Mucosa of descending colon (tissue), 3 donors: ENCODE data around the gene DNAJA4. TPM values are rescaled to one million over a fixed set of nuclear protein-coding genes. Genes with fewer than 3 reads are reported as not detected.

Source experiments
- ATAC-seq: fragments of 200-7000 bp; cut with Tn5 transposase; one replicate; pipeline ENCODE4 v1.9.1; 2020; ENCODE audit warnings: mild to moderate bottlenecking, moderate library complexity
- DNase-seq, 3 donors: peaks; one replicate each; pipeline ENCODE4 v3.0.0-alpha.2; 2020
- H3K36me3 ChIP-seq: fragments of 200-600 bp; one replicate; pipeline ENCODE4 v1.8.0; 2021; ENCODE audit warnings: low read depth, mild to moderate bottlenecking
- H3K4me1 ChIP-seq: fragments of 200-600 bp; one replicate; pipeline ENCODE4 v1.8.0; 2021; ENCODE audit warnings: low read depth, mild to moderate bottlenecking
- H3K4me3 ChIP-seq: fragments of 200-600 bp; one replicate; pipeline ENCODE4 v1.8.0; 2021; ENCODE audit warnings: mild to moderate bottlenecking
- H3K9me3 ChIP-seq: fragments of 200-600 bp; one replicate; pipeline ENCODE4 v1.8.0; 2021; ENCODE audit warnings: mild to moderate bottlenecking
- CTCF ChIP-seq: fragments of 200-600 bp; IDR thresholded peaks from one replicate; pipeline ENCODE4 v1.8.0; 2022; ENCODE audit warnings: antibody characterized with exemption, mild to moderate bottlenecking
- intact Hi-C, 2 donors: fragments of 100-400 bp; cut with DNase I in 1 of 2; cut with micrococcal nuclease in 1 of 2; formaldehyde crosslinking; loops; one replicate each; pipeline versions ENCODE4 v1.11.0 to v1.11.1; 2022; cut with DNase I, micrococcal nuclease
- total RNA-seq, 3 donors: library from RNA; stranded (reverse); fragmentation: NEBNext Ultra II Directional in 2 of 3; extraction: Animal tissue kit (Norgen Biotek cat#: 25700) in 2 of 3; gene quantifications; one replicate each; pipeline versions ENCODE4 v1.2.1 to v1.2.4, GENCODE V29; 2021 to 2023
- donor health status: DM: no; HTN: no; CAD: no; lungs with moderate emphysema.
- donor health status: DM: no; HTN: no; CAD: no.
- donor health status: DM: no; HTN: yes; CAD: no.

The DNAJA4 gene
- total RNA-seq, 3 donors from 2014 or later: 33.8 to 52.8 (median 43.5) TPM

GRCh38 chr15:78282324-78282723, 18.0 kb downstream of the DNAJA4 start:
- Histone ChIP-seq H3K9me3 (no peaks in the 10 kb centered on the region), H3K36me3 (no peaks in the 10 kb centered on the region), H3K4me3 (no peak overlapping the region), H3K4me1 (no peaks in the 10 kb centered on the region)
- intact Hi-C loops: no loop called here
- ATAC-seq (no peak), DNase-seq (no peak)
- TF ChIP-seq CTCF: no peak

GRCh38 chr15:78284758-78285157, 20.4 kb downstream of the DNAJA4 start:
- H3K9me3 ChIP-seq: no peaks in the 10 kb centered on the region
- no peak for TF ChIP-seq CTCF
- intact Hi-C loops: no loop called here
- DNase-seq (no peak), ATAC-seq (no peak)
- H3K4me3 ChIP-seq: no peak overlapping the region
- H3K4me1 ChIP-seq: no peaks in the 10 kb centered on the region
- no peaks in the 10 kb centered on the region for H3K36me3 ChIP-seq

GRCh38 chr15:78290222-78290621, 25.9 kb downstream of the DNAJA4 start:
- TF ChIP-seq CTCF: no peak
- Histone ChIP-seq H3K4me1 (peaks cover 4% of the 10 kb centered on the region), H3K4me3 (no peak overlapping the region), H3K36me3 (no peaks in the 10 kb centered on the region), H3K9me3 (no peaks in the 10 kb centered on the region)
- DNase-seq (no peak), ATAC-seq (no peak)
- intact Hi-C loops: no loop called here

- Histone ChIP-seq H3K36me3 (no peaks in the 10 kb centered on the region), H3K9me3 (no peaks in the 10 kb centered on the region), H3K4me1 (peaks cover 4% of the 10 kb centered on the region), H3K4me3 (no peak overlapping the region)
- no peak for TF ChIP-seq CTCF
- ATAC-seq (no peak), DNase-seq (no peak)
- intact Hi-C loops: no loop called here
Measured at GRCh38 chr15:78291052-78291451, 26.7 kb downstream of the DNAJA4 start.

- H3K36me3 ChIP-seq: no peaks in the 10 kb centered on the region
- ATAC-seq: no peak
- intact Hi-C loops: no loop called here
Measured at GRCh38 chr15:78291698-78292097, 27.3 kb downstream of the DNAJA4 start.

More at GRCh38 chr15:78291698-78292097, 27.3 kb downstream of the DNAJA4 start:
- no peak for DNase-seq
- Histone ChIP-seq H3K4me3 (no peak overlapping the region), H3K9me3 (no peaks in the 10 kb centered on the region), H3K4me1 (peaks cover 4% of the 10 kb centered on the region)
- no peak for TF ChIP-seq CTCF
